HepG2 (cell line): ENCODE data around the gene TMEFF1. TPM values are rescaled to one million over a fixed set of nuclear protein-coding genes. Genes with fewer than 3 reads are reported as not detected.

ENCODE experiments used
- HNF1A ChIP-seq, 2 experiments: sonication (generic) in 1 of 2; formaldehyde crosslinking in 1 of 2; IDR thresholded peaks; 2 replicates each; pipeline versions ENCODE4 v1.4.0 to v1.6.1; 2016 to 2020; ENCODE audit warnings: borderline replicate concordance in 1 of 2, low read depth in 1 of 2, mild to moderate bottlenecking in 1 of 2, missing genetic modification reagents in 1 of 2
- HNRNPLL ChIP-seq: fragments of 200-400 bp; formaldehyde crosslinking; IDR thresholded peaks from 2 replicates; pipeline ENCODE4 v1.6.1; 2017; ENCODE audit warnings: mild to moderate bottlenecking, low read depth, low read length; ENCODE audit not compliant: poor library complexity, severe bottlenecking
- MXD1 ChIP-seq: sonication (generic); formaldehyde crosslinking; IDR thresholded peaks from 2 replicates; pipeline ENCODE4 v1.4.0; 2020; ENCODE audit warnings: mild to moderate bottlenecking, missing genetic modification reagents
- NRL ChIP-seq: sonication (generic); formaldehyde crosslinking; IDR thresholded peaks from 2 replicates; pipeline ENCODE4 v1.5.0; 2020; ENCODE audit warnings: missing genetic modification reagents, mild to moderate bottlenecking, moderate library complexity, borderline replicate concordance
- RBFOX2 ChIP-seq: fragments of 200-400 bp; formaldehyde crosslinking; IDR thresholded peaks from 2 replicates; pipeline ENCODE4 v1.6.1; 2017; ENCODE audit warnings: low read depth, mild to moderate bottlenecking, low read length
- SOX5 ChIP-seq: IDR thresholded peaks from 2 replicates; pipeline ENCODE4 v1.6.1; 2016; ENCODE audit warnings: borderline replicate concordance
- TCF7 ChIP-seq: sonication (generic); IDR thresholded peaks from 2 replicates; pipeline ENCODE4 v1.6.1; 2016; ENCODE audit warnings: antibody characterized with exemption, low read depth
- YEATS2 ChIP-seq: sonication (generic); formaldehyde crosslinking; IDR thresholded peaks from 2 replicates; pipeline ENCODE4 v1.4.0; 2020; ENCODE audit warnings: missing genetic modification reagents, borderline replicate concordance
- YY1 ChIP-seq: IDR thresholded peaks from 2 replicates; pipeline ENCODE4 v1.6.1; 2011; ENCODE audit warnings: low read length, low read depth, moderate library complexity, mild to moderate bottlenecking; ENCODE audit not compliant: insufficient read depth, insufficient replicate concordance
- ZNF124 ChIP-seq: sonication (generic); formaldehyde crosslinking; IDR thresholded peaks from 2 replicates; pipeline ENCODE4 v1.4.0; 2020; ENCODE audit warnings: missing genetic modification reagents
- ZNF329 ChIP-seq: sonication (generic); formaldehyde crosslinking; IDR thresholded peaks from 2 replicates; pipeline ENCODE4 v1.9.0; 2021; ENCODE audit warnings: low read depth, mild to moderate bottlenecking, missing genetic modification reagents
- ZNF382 ChIP-seq: sonication (generic); formaldehyde crosslinking; IDR thresholded peaks from 2 replicates; pipeline ENCODE4 v1.5.0; 2020; ENCODE audit warnings: missing genetic modification reagents, mild to moderate bottlenecking, borderline replicate concordance
- ZNF446 ChIP-seq: sonication (generic); formaldehyde crosslinking; IDR thresholded peaks from 2 replicates; pipeline ENCODE4 v1.5.0; 2020; ENCODE audit warnings: mild to moderate bottlenecking, missing genetic modification reagents
- ZNF562 ChIP-seq: sonication (generic); formaldehyde crosslinking; IDR thresholded peaks from 2 replicates; pipeline ENCODE4 v1.8.0; 2022; ENCODE audit warnings: missing genetic modification reagents, borderline replicate concordance
- ZNF713 ChIP-seq: sonication (generic); formaldehyde crosslinking; IDR thresholded peaks from 2 replicates; pipeline ENCODE4 v1.4.0; 2020; ENCODE audit warnings: mild to moderate bottlenecking, missing genetic modification reagents
- ZNF724P ChIP-seq: sonication (generic); formaldehyde crosslinking; IDR thresholded peaks from 2 replicates; pipeline ENCODE4 v1.8.0; 2022; ENCODE audit warnings: missing genetic modification reagents, borderline replicate concordance
- polyA plus RNA-seq, 8 experiments: library from polyadenylated mRNA; depleted of rRNA in 3 of 8; stranded (reverse) in 7 of 8; unstranded in 1 of 8; fragments of >200 nt; fragmentation: Illumina TruSeq in 4 of 8; extraction: Trizol in 4 of 8; gene quantifications; 2 replicates each; pipeline versions ENCODE4 v1.2.1 to v1.2.3, GENCODE V29; 2011 to 2016; ENCODE audit warnings: low read depth in 4 of 8, missing spikeins in 1 of 8, mixed read lengths in 1 of 8; ENCODE audit not compliant: insufficient read depth in 1 of 8
- total RNA-seq, 5 experiments: library from RNA; depleted of rRNA; stranded (reverse); fragments of >200 nt; fragmentation: Illumina TruSeq; extraction: Trizol; gene quantifications; 2 replicates each; pipeline ENCODE4 v1.2.3, GENCODE V29; 2016; ENCODE audit warnings: low read depth in 1 of 5
- TF ChIP-seq, protein P1 (sequence below): sonication (generic); formaldehyde crosslinking; conservative IDR thresholded peaks from 2 replicates; pipeline ENCODE4 v1.4.0; 2020; ENCODE audit warnings: missing genetic modification reagents
- TF ChIP-seq, protein P2 (sequence below): sonication (generic); formaldehyde crosslinking; IDR thresholded peaks from 2 replicates; pipeline ENCODE4 v1.4.0; 2020; ENCODE audit warnings: missing genetic modification reagents, mild to moderate bottlenecking, borderline replicate concordance

The TMEFF1 gene
- total and polyA plus RNA-seq, 2 of the 13 experiments (the other 11 are each of a cell fraction or from before 2014, with no cell fraction given): 0.87 to 1.9 TPM

- TF ChIP-seq HNF1A (IDR thresholded peaks at IDR 0.05; ENCODE audit: low read depth): no peak
- no peak for TF ChIP-seq HNF1A (CRISPR knock-in tag; IDR thresholded peaks at IDR 0.05; ENCODE audit: borderline replicate concordance)
- TF ChIP-seq MXD1 (CRISPR knock-in tag): 0 out of 2 replicates have a peak, but pooled peaks have one; percentile 54
- TF ChIP-seq ZNF382 (CRISPR knock-in tag): no peak
- TF ChIP-seq ZNF713 (CRISPR knock-in tag): no peak
- TF ChIP-seq, protein P1, sequence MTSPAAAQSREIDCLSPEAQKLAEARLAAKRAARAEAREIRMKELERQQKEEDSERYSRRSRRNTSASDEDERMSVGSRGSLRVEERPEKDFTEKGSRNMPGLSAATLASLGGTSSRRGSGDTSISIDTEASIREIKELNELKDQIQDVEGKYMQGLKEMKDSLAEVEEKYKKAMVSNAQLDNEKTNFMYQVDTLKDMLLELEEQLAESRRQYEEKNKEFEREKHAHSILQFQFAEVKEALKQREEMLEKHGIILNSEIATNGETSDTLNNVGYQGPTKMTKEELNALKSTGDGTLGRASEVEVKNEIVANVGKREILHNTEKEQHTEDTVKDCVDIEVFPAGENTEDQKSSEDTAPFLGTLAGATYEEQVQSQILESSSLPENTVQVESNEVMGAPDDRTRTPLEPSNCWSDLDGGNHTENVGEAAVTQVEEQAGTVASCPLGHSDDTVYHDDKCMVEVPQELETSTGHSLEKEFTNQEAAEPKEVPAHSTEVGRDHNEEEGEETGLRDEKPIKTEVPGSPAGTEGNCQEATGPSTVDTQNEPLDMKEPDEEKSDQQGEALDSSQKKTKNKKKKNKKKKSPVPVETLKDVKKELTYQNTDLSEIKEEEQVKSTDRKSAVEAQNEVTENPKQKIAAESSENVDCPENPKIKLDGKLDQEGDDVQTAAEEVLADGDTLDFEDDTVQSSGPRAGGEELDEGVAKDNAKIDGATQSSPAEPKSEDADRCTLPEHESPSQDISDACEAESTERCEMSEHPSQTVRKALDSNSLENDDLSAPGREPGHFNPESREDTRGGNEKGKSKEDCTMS (CRISPR knock-in tag): no peak
- 0 out of 2 replicates have a peak, but pooled peaks have one; percentile 28 for TF ChIP-seq ZNF446 (CRISPR knock-in tag)
- TF ChIP-seq ZNF329 (CRISPR knock-in tag): no peak
- TF ChIP-seq ZNF724P (CRISPR knock-in tag): no peak
- 0 out of 2 replicates have a peak, but pooled peaks have one; percentile 20 for TF ChIP-seq ZNF124 (CRISPR knock-in tag)
- TF ChIP-seq RBFOX2: peak; percentile 57; the same call in 1 of the 2 replicates
- no peak for TF ChIP-seq TCF7
- TF ChIP-seq ZNF562 (CRISPR knock-in tag): no peak
- no peak for TF ChIP-seq YEATS2
- TF ChIP-seq, protein P2, sequence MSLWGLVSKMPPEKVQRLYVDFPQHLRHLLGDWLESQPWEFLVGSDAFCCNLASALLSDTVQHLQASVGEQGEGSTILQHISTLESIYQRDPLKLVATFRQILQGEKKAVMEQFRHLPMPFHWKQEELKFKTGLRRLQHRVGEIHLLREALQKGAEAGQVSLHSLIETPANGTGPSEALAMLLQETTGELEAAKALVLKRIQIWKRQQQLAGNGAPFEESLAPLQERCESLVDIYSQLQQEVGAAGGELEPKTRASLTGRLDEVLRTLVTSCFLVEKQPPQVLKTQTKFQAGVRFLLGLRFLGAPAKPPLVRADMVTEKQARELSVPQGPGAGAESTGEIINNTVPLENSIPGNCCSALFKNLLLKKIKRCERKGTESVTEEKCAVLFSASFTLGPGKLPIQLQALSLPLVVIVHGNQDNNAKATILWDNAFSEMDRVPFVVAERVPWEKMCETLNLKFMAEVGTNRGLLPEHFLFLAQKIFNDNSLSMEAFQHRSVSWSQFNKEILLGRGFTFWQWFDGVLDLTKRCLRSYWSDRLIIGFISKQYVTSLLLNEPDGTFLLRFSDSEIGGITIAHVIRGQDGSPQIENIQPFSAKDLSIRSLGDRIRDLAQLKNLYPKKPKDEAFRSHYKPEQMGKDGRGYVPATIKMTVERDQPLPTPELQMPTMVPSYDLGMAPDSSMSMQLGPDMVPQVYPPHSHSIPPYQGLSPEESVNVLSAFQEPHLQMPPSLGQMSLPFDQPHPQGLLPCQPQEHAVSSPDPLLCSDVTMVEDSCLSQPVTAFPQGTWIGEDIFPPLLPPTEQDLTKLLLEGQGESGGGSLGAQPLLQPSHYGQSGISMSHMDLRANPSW (CRISPR knock-in tag): no peak
- peak; percentile 23 for TF ChIP-seq HNRNPLL
- no peak for TF ChIP-seq SOX5 (CRISPR knock-in tag)
- TF ChIP-seq YY1: no peak
- no peak for TF ChIP-seq NRL (CRISPR knock-in tag)
Measured at GRCh38 chr9:100473276-100474081, 530 bp downstream of the TMEFF1 start (continued).
